Glutamatergic neuron (in vitro differentiated cells): ENCODE results near the gene MPZL3. TPM values are rescaled to one million over a fixed set of nuclear protein-coding genes. Genes with fewer than 3 reads are reported as not detected.

Experiments used
- DNase-seq: peaks from one replicate; pipeline ENCODE4 v3.0.0; 2022
- H3K27ac Mint-ChIP-seq: one replicate; pipeline ENCODE4 v1.8.0; 2020; ENCODE audit warnings: mild to moderate bottlenecking, mixed read lengths, inconsistent platforms; ENCODE audit not compliant: unreplicated experiment
- H3K27me3 Mint-ChIP-seq: one replicate; pipeline ENCODE4 v1.8.0; 2020; ENCODE audit warnings: mild to moderate bottlenecking, moderate library complexity, mixed read lengths, inconsistent platforms; ENCODE audit not compliant: unreplicated experiment
- H3K36me3 Mint-ChIP-seq: one replicate; pipeline ENCODE4 v1.8.0; 2020; ENCODE audit warnings: mild to moderate bottlenecking, mixed read lengths, inconsistent platforms; ENCODE audit not compliant: unreplicated experiment
- H3K4me1 Mint-ChIP-seq: one replicate; pipeline ENCODE4 v1.8.0; 2020; ENCODE audit warnings: mild to moderate bottlenecking, low read depth, mixed read lengths, inconsistent platforms; ENCODE audit not compliant: unreplicated experiment
- H3K4me3 Mint-ChIP-seq: one replicate; pipeline ENCODE4 v1.8.0; 2020; ENCODE audit warnings: mild to moderate bottlenecking, mixed read lengths, inconsistent platforms; ENCODE audit not compliant: unreplicated experiment
- H3K9me3 Mint-ChIP-seq: one replicate; pipeline ENCODE4 v1.8.0; 2020; ENCODE audit warnings: mild to moderate bottlenecking, moderate library complexity, mixed read lengths, inconsistent platforms; ENCODE audit not compliant: unreplicated experiment
- CTCF ChIP-seq: fragments of 200-600 bp; sonication (generic); IDR thresholded peaks from one replicate; pipeline ENCODE4 v1.5.0; 2021; ENCODE audit not compliant: partially characterized antibody, unreplicated experiment
- total RNA-seq: library from RNA; stranded (reverse); fragmentation: NEBNext Ultra II Directional; extraction: Animal tissue kit (Norgen Biotek cat#: 25700); gene quantifications from one replicate; pipeline ENCODE4 v1.2.1, GENCODE V29; 2021; ENCODE audit not compliant: unreplicated experiment

MPZL3 gene
- total RNA-seq, 1 donor from 2014 or later = 0.54 TPM

- Mint-ChIP-seq H3K4me3 (no peak overlapping the region), H3K27me3 (no peaks in the 10 kb centered on the region), H3K27ac (no peak overlapping the region), H3K4me1 (peaks cover 3% of the 10 kb centered on the region), H3K36me3 (no peaks in the 10 kb centered on the region), H3K9me3 (no peaks in the 10 kb centered on the region)
- DNase-seq = no peak
- TF ChIP-seq CTCF = no peak
Observed at GRCh38 chr11:118234833-118235232, 17.3 kb downstream of the MPZL3 start.

- TF ChIP-seq CTCF = no peak
- DNase-seq = no peak
- no peaks in the 10 kb centered on the region for H3K9me3 Mint-ChIP-seq
- no peak overlapping the region for H3K4me3 Mint-ChIP-seq
- H3K27ac Mint-ChIP-seq = no peak overlapping the region
- no peaks in the 10 kb centered on the region for H3K36me3 Mint-ChIP-seq
- H3K4me1 Mint-ChIP-seq = peaks cover 3% of the 10 kb centered on the region
- H3K27me3 Mint-ChIP-seq = no peaks in the 10 kb centered on the region
Observed at GRCh38 chr11:118233850-118234249, 18.3 kb downstream of the MPZL3 start.

GRCh38 chr11:118233377-118233776, 18.8 kb downstream of the MPZL3 start:
- DNase-seq = no peak
- TF ChIP-seq CTCF = no peak
- H3K4me3 Mint-ChIP-seq = no peak overlapping the region
- H3K9me3 Mint-ChIP-seq = no peaks in the 10 kb centered on the region
- no peaks in the 10 kb centered on the region for H3K27me3 Mint-ChIP-seq
- H3K4me1 Mint-ChIP-seq = peaks cover 3% of the 10 kb centered on the region
- H3K36me3 Mint-ChIP-seq = no peaks in the 10 kb centered on the region
- H3K27ac Mint-ChIP-seq = no peak overlapping the region

GRCh38 chr11:118232659-118233058, 19.5 kb downstream of the MPZL3 start:
- Mint-ChIP-seq H3K4me3 (no peak overlapping the region), H3K9me3 (no peaks in the 10 kb centered on the region), H3K27ac (no peak overlapping the region), H3K36me3 (no peaks in the 10 kb centered on the region), H3K27me3 (no peaks in the 10 kb centered on the region), H3K4me1 (peaks cover 3% of the 10 kb centered on the region)
- no peak for TF ChIP-seq CTCF
- DNase-seq = no peak

GRCh38 chr11:118231461-118231860, 20.7 kb downstream of the MPZL3 start:
- peaks cover 2% of the 10 kb centered on the region for H3K4me1 Mint-ChIP-seq
- H3K36me3 Mint-ChIP-seq = no peaks in the 10 kb centered on the region
- H3K4me3 Mint-ChIP-seq = no peak overlapping the region
- no peak for TF ChIP-seq CTCF
- DNase-seq = no peak
- H3K9me3 Mint-ChIP-seq = no peaks in the 10 kb centered on the region
- H3K27ac Mint-ChIP-seq = no peak overlapping the region
- H3K27me3 Mint-ChIP-seq = peaks cover 1% of the 10 kb centered on the region
